GM19099 (cell line): ENCODE measurements around the gene OR5T3.

Experiments
- POLR2A ChIP-seq: IDR thresholded peaks from 3 replicates; pipeline ENCODE4 v1.6.1; 2011; ENCODE audit warnings: low read depth; ENCODE audit not compliant: insufficient read length; ENCODE audit errors: extremely low read depth

The OR5T3 gene

DNA sequence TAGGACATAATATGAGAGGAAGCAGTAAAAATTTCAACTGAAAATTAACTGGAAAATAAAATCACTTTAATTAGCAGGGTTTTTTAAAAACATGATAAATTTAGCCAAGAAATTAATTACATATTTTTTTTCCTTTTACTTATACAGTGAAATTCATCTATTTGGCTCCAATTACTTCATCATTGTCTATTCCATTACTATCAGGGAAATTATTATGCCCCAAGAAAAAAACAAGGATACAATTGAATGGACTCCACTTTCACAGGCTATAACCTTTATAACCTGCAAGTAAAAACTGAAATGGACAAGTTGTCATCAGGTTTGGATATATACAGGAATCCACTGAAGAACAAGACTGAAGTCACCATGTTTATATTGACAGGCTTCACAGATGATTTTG lies at the start of gene OR5T3:
Gene OR5T3, plus strand, starts transcription at position 301 of the 400 bp plus-strand sequence. Its CDS starts 0 bp downstream, at position 301.
- TF ChIP-seq POLR2A, result no peak

DNA sequence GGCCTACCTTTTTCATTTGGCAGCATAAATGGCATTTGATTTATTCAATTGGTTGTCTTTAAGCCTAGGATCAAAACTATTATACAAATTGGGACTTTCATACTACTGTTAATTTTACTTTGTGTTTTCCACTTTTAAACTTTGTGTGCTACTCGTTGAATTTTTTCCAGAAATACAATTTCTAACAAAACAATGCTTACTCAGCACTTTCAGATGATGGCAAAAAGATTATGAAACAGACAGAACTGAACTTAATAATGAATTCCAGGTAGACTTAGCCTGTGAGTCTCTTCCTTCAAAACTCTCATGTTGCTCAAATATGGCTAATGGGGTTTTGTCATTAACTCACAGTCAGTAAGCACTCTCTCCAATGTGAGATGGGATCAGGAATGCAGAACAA lies 44.3 kb upstream of the OR5T3 start:
- no peak for TF ChIP-seq POLR2A

DNA sequence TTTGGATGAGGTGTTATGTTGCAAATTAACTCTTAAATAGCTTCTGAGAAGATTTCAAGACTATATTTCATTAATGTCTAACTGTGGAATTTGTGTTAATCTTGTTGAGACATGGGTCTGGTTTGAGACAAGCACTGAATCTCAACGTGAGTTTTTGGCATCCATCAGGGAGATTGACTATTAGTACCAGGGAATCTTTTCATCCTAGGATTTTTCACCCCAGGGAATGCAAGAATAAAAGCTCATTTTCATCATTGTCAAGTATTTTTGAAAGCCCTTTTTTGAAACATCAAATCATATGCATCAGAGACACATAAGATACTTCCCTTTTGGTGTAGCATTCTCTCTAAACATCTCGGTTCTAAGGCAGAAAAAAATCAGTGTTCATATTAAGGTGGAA lies 37.5 kb upstream of the OR5T3 start:
- TF ChIP-seq POLR2A, result no peak

- TF ChIP-seq POLR2A, result no peak
Measured at GRCh38 chr11:56234155-56234554, 17.9 kb upstream of the OR5T3 start, which contains the start of gene OR5T2. Gene OR5T2 (minus strand): TSS chr11:56234255. CDS start chr11:56233062, 1,193 bp downstream.

DNA sequence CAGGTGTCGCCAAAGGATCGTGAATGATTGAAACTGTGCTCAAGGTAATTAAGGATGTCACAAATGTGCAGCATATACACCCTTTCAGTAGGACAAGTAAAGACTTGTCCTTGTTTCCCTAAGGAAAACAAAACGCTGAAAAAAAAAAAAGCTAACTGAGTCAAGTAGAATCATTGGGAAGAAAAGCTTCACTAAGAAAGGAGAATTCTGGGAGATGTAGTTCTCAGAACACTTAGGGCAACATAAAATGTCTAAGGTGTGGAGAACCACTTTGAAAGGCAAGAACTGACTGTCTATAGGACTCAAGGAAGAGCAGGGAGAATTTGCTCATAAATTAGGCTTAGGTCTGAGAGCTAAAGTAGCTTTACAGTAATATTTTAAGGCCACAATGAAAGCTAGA lies 19.0 kb downstream of the OR5T3 start:
- no peak for TF ChIP-seq POLR2A

DNA sequence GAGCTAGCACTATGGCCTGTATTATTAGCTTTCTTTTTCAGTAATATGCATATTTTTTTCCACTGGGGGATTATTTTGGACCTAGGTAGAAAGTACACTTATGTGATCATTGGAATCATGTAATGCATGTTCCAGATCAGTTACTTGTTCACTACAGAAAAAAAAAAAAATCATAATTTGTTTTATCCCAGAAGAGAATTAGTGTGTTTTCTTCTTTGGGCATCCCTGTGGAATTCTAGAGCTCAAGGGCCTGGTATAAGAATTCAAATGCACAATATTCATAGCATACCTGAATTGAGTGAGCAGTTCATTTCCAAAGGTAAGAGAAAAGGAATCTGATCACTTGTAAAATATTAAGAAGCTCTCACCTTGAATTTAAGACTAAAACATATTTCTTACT lies 21.8 kb downstream of the OR5T3 start, which contains the start of gene OR5T1:
Gene OR5T1, plus strand, starts transcription at position 301 of the 400 bp plus-strand sequence. CDS start 1,485 bp downstream, outside the sequence.
- no peak for TF ChIP-seq POLR2A

DNA sequence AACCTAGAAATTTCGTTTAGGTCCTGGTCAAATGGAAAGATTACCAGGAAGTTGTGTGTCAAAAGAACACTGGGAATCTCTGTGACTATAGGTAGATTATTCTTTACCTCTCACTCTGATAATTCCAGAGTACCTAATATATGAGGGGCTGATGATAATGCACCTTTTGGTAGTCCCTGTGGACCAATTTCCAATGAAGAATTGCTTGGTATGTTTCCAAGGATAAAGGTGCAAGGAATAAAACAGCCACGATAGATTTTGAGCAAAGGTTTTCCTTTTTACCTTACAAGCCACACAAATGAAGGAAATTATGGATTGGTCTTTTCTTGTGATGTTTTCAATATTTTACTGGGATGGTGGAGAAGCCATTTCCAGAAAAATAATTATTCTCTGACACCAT lies 40.1 kb downstream of the OR5T3 start, which contains the start of gene OR8H1:
Gene OR8H1, minus strand, starts transcription at position 101 of the 400 bp plus-strand sequence. CDS start 1,192 bp downstream, outside the sequence.
- no peak for TF ChIP-seq POLR2A

DNA sequence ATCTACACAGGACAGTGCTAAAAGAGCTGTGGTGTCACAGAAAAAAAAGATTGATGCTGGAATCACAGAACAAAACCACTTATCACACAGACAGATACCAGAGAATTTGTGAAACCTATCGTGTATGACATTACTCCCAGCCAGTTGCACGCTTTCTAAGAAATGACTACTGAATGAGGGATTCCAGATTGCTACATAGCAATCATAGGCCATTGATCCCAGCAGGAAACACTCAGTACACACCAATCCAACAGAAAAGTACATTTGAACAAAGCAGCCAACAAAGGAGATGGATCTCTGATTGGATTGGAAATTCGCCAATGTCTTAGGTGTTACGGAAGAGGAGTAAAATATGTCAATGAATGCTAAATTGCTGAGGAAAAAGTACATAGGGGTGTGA lies 44.8 kb downstream of the OR5T3 start:
- TF ChIP-seq POLR2A, result no peak
